ENCODE results near the gene TTC21A.

DNA sequence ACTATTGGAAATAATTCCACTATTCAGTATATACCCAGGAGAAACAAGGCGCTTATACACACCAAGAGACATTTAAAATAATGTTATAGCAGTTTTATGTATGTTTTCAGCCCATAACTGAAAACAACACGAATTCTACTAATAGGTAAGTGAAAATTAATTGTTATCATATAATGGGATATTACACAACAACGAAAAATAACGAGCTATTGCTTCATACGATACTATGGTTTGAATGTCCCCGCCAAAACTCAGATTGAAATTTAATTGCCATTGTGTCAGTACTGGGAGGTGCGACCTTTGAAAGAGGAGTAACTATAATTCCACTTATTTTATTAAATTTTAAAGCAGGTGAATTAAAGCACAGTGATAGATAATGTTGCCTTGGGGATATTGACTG lies 49.9 kb downstream of the TTC21A start:
- TF ChIP-seq, protein P1, sequence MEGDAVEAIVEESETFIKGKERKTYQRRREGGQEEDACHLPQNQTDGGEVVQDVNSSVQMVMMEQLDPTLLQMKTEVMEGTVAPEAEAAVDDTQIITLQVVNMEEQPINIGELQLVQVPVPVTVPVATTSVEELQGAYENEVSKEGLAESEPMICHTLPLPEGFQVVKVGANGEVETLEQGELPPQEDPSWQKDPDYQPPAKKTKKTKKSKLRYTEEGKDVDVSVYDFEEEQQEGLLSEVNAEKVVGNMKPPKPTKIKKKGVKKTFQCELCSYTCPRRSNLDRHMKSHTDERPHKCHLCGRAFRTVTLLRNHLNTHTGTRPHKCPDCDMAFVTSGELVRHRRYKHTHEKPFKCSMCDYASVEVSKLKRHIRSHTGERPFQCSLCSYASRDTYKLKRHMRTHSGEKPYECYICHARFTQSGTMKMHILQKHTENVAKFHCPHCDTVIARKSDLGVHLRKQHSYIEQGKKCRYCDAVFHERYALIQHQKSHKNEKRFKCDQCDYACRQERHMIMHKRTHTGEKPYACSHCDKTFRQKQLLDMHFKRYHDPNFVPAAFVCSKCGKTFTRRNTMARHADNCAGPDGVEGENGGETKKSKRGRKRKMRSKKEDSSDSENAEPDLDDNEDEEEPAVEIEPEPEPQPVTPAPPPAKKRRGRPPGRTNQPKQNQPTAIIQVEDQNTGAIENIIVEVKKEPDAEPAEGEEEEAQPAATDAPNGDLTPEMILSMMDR (IDR thresholded peaks at IDR 0.05) = no peak
- no peak for TF ChIP-seq POLR2AphosphoS5 (IDR thresholded peaks at IDR 0.05)
